ENCODE data around the gene RAVER1. TPM values are rescaled to one million over a fixed set of nuclear protein-coding genes. Genes with fewer than 3 reads are reported as not detected.

Gene RAVER1
- total and polyA plus RNA-seq, 2 donors (not counting 3 experiments of a cell fraction or from before 2014, with no cell fraction given), result 5.2 to 47.6 TPM

DNA sequence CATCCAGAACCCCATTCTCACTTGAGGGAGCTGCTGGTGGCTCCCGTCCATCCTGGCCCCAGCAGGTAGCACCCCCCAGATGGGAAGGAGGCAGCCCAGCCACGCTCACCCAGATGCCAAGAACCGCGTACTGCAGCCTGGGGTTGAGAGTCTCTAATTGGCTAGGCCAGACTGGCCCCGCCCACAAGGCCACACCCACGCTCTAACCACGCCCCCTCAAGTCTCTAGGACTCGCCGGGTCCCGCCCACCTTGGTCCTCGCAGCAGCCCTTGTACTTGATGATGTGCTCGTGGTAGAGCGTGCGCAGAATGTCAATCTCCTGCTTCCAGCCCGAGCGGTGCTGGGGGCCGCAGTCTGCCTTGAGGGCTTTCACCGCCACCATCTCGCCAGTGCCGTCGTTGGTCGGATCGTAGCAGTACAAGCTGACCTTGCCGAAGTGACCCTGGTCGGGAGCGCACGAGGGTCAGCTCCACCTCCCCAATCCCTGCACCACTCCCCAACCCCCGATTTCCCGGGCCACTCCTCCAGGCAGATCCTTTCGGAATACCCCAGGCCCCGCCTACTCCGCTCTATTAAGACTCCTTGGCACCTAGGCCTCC, 20.6 kb upstream of the RAVER1 start:
- FAIRE-seq (no peak), DNase-seq (ENCODE audit: low read depth, low spot score) (peak; percentile 33)
- H3K79me2 ChIP-seq (ENCODE audit: control insufficient read depth, insufficient read depth, low read length), result no peaks in the 10 kb centered on the region
- TF ChIP-seq, protein P1, sequence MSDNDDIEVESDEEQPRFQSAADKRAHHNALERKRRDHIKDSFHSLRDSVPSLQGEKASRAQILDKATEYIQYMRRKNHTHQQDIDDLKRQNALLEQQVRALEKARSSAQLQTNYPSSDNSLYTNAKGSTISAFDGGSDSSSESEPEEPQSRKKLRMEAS (IDR thresholded peaks at IDR 0.05; ENCODE audit: insufficient read depth, insufficient read length), result no peak
- TF ChIP-seq, protein P2, sequence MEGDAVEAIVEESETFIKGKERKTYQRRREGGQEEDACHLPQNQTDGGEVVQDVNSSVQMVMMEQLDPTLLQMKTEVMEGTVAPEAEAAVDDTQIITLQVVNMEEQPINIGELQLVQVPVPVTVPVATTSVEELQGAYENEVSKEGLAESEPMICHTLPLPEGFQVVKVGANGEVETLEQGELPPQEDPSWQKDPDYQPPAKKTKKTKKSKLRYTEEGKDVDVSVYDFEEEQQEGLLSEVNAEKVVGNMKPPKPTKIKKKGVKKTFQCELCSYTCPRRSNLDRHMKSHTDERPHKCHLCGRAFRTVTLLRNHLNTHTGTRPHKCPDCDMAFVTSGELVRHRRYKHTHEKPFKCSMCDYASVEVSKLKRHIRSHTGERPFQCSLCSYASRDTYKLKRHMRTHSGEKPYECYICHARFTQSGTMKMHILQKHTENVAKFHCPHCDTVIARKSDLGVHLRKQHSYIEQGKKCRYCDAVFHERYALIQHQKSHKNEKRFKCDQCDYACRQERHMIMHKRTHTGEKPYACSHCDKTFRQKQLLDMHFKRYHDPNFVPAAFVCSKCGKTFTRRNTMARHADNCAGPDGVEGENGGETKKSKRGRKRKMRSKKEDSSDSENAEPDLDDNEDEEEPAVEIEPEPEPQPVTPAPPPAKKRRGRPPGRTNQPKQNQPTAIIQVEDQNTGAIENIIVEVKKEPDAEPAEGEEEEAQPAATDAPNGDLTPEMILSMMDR (IDR thresholded peaks at IDR 0.05; ENCODE audit: extremely low read depth in 1 of 2, insufficient read depth in 1 of 2, low read depth in 1 of 2, low read length in 2 of 2), result no peak
- TF ChIP-seq MYC (IDR thresholded peaks at IDR 0.05; ENCODE audit: low read depth, low read length), result no peak
- no peaks in the 10 kb centered on the region for H4K20me1 ChIP-seq (replicated peaks; ENCODE audit: control insufficient read depth, extremely low read depth, insufficient read depth, low read length)
- H3K9me1 ChIP-seq (replicated peaks; ENCODE audit: control insufficient read depth, extremely low read depth, insufficient read depth, low read length), result no peaks in the 10 kb centered on the region
- H3K4me1 ChIP-seq (ENCODE audit: control insufficient read depth, extremely low read depth, insufficient read depth, low read length), result no peaks in the 10 kb centered on the region
- no peak overlapping the region for H3K9ac ChIP-seq (replicated peaks; ENCODE audit: extremely low read depth, insufficient read depth, low read length)
- no peak overlapping the region for H3K27ac ChIP-seq (ENCODE audit: insufficient read depth, low read depth, low read length)
- BruUV-seq (replicated peaks), result no TSS peak
- intact Hi-C loops (cut with micrococcal nuclease) (no loop called here), dilution Hi-C loops (cut with MboI; ENCODE audit: extremely low pct_ligation_motif_present, low sequenced_read_pairs) (no loop called here)
- no peak overlapping the region for H3K4me2 ChIP-seq (ENCODE audit: insufficient read depth, low read length)
- peaks cover 14 to 35% of the 10 kb centered on the region in 2 experiments for H3K36me3 ChIP-seq (ENCODE audit: control insufficient read depth in 2 of 2, extremely low read depth in 1 of 2, insufficient read depth in 2 of 2, low read length in 2 of 2)
- no peaks in the 10 kb centered on the region for H3K27me3 ChIP-seq (ENCODE audit: control insufficient read depth in 2 of 2, insufficient read depth in 2 of 2, low read length in 2 of 2)
- H3K9me3 ChIP-seq (replicated peaks; ENCODE audit: control insufficient read depth, insufficient read depth, low read length), result no peaks in the 10 kb centered on the region
- no peak overlapping the region for H3K4me3 ChIP-seq (replicated peaks in 1 of 3; ENCODE audit: insufficient read depth in 1 of 3, low read depth in 1 of 3, low read length in 3 of 3)
- no peak overlapping the region for H2AFZ ChIP-seq (ENCODE audit: low read depth, low read length)
- CTCF ChIA-PET, result interaction anchor here (1.3 to 1.4 kb wide), 2 partner anchors 35 to 95 kb away, joined by 3 to 4 read pairs; no protein-coding TSS in a partner anchor
- POLR2A ChIA-PET, result no interaction called here

All from endothelial cell of umbilical vein (primary cell).